ENCODE measurements around the gene SEMA3B.
"Not testable (repeated sequence)": the region's sequence is repeated elsewhere in the genome, so short reads cannot be mapped to it uniquely, and the experiment has no call there.

Gene SEMA3B

GRCh38 chr3:50303013-50303815 is 34.3 kb downstream of the SEMA3B start, which contains the start of gene HYAL1:
TSS of gene HYAL1 (minus strand) at chr3:50303574. CDS start at chr3:50302956, 618 bp downstream.
- Histone ChIP-seq H3K4me3 (ENCODE audit: low read depth, low read length) (no peak within 1 kb of the TSS), H3K4me1 (ENCODE audit: control insufficient read depth, insufficient read depth, low read length) (no peaks in the 10 kb centered on the region), H3K27ac (ENCODE audit: extremely low read depth, low read depth, low read length) (no peak within 1 kb of the TSS), H3K36me3 (ENCODE audit: control insufficient read depth in 2 of 2, insufficient read depth in 1 of 2, low read length in 2 of 2) (no peaks in the 10 kb centered on the region), H3K9me3 (ENCODE audit: control insufficient read depth, insufficient read depth, low read depth, low read length) (no peaks in the 10 kb centered on the region)
- TF ChIP-seq CTCF (tag by site-specific recombination; IDR thresholded peaks at IDR 0.05) (0 out of 2 replicates have a peak, but pooled peaks have one; percentile 23), SP3 (tag by site-specific recombination; IDR thresholded peaks at IDR 0.05) (peak; percentile 47; the same call in 1 of the 2 replicates), ZNF10 (tag by site-specific recombination; IDR thresholded peaks at IDR 0.05) (no peak), SP2 (tag by site-specific recombination; IDR thresholded peaks at IDR 0.05) (peak; percentile 51; the same call in 1 of the 2 replicates)
- POLR2A ChIA-PET, result interaction anchor here (0.7 to 1.5 kb wide), 2 partner anchors 11 to 25 kb away, joined by 4 to 5 read pairs; partner anchors contain the start of gene IFRD2
- CTCF ChIA-PET, result interaction anchor here (1.3 kb wide), 1 partner anchor 22 kb away, joined by 4 read pairs; no protein-coding TSS in a partner anchor

- TF ChIP-seq ZNF16 (tag by site-specific recombination; IDR thresholded peaks at IDR 0.05; ENCODE audit: low read depth), result no peak
- no peak for TF ChIP-seq ZNF155 (tag by site-specific recombination; IDR thresholded peaks at IDR 0.05)
- no peak for TF ChIP-seq PBX3 (CRISPR knock-in tag; IDR thresholded peaks at IDR 0.05)
- TF ChIP-seq ZNF157 (tag by site-specific recombination; IDR thresholded peaks at IDR 0.05), result no peak
- CTCF ChIA-PET, result no interaction called here
- POLR2A ChIA-PET, result interaction anchor here (0.6 kb wide), 1 partner anchor 29 kb away, joined by 3 read pairs; no protein-coding TSS in a partner anchor
These were observed 35.7 kb downstream of the SEMA3B start for GRCh38 chr3:50304601-50305000.

GRCh38 chr3:50312041-50312440 is 43.1 kb downstream of the SEMA3B start:
- CTCF ChIA-PET; H3K4me3 ChIP-seq (ENCODE audit: low read depth, low read length); H3K9me3 ChIP-seq (ENCODE audit: control insufficient read depth, insufficient read depth, low read depth, low read length); POLR2A ChIA-PET; H3K27ac ChIP-seq (ENCODE audit: extremely low read depth, low read depth, low read length); H3K4me1 ChIP-seq (ENCODE audit: control insufficient read depth, insufficient read depth, low read length); H3K36me3 ChIP-seq (ENCODE audit: control insufficient read depth in 2 of 2, insufficient read depth in 1 of 2, low read length in 2 of 2): not testable (repeated sequence)

More at GRCh38 chr3:50304601-50305000, 35.7 kb downstream of the SEMA3B start:
- Histone ChIP-seq H3K9me3 (ENCODE audit: control insufficient read depth, insufficient read depth, low read depth, low read length) (no peaks in the 10 kb centered on the region), H3K36me3 (ENCODE audit: control insufficient read depth in 2 of 2, insufficient read depth in 1 of 2, low read length in 2 of 2) (no peaks in the 10 kb centered on the region), H3K27ac (ENCODE audit: extremely low read depth, low read depth, low read length) (no peak overlapping the region), H3K4me1 (ENCODE audit: control insufficient read depth, insufficient read depth, low read length) (no peaks in the 10 kb centered on the region), H3K4me3 (ENCODE audit: low read depth, low read length) (no peak overlapping the region)

- ChIA-PET POLR2A (interaction anchor here (0.6 to 2.2 kb wide), 2 partner anchors 23 to 1066 kb away, joined by 3 to 5 read pairs; no protein-coding TSS in a partner anchor), CTCF (interaction anchor here (0.6 kb wide), 1 partner anchor 133 kb away, joined by 4 read pairs; no protein-coding TSS in a partner anchor)
- Histone ChIP-seq H3K4me1 (ENCODE audit: control insufficient read depth, insufficient read depth, low read length) (peaks cover 7% of the 10 kb centered on the region; the same call in 1 of the 2 replicates), H3K9me3 (ENCODE audit: control insufficient read depth, insufficient read depth, low read depth, low read length) (no peaks in the 10 kb centered on the region), H3K27ac (ENCODE audit: extremely low read depth, low read depth, low read length) (no peak overlapping the region), H3K36me3 (ENCODE audit: control insufficient read depth in 2 of 2, insufficient read depth in 1 of 2, low read length in 2 of 2) (peaks cover 0 to 30% of the 10 kb centered on the region in 2 experiments; a peak in 1 of 3 replicates), H3K4me3 (ENCODE audit: low read depth, low read length) (no peak overlapping the region)
- no peak for TF ChIP-seq KLF17 (tag by site-specific recombination; IDR thresholded peaks at IDR 0.05)
These were observed 45.4 kb downstream of the SEMA3B start for GRCh38 chr3:50314342-50314741.
